ENCODE measurements around the gene NPAS3.

- TF ChIP-seq GATA2 (IDR thresholded peaks at IDR 0.05; ENCODE audit: low read depth, low read length), result no peak
- TF ChIP-seq GATA3 (IDR thresholded peaks at IDR 0.05; ENCODE audit: low read depth, low read length), result no peak
Observed at GRCh38 chr14:33404964-33405574, 466.4 kb downstream of the NPAS3 start.
